Stimulated activated CD4-positive, alpha-beta T cell treated with anti-CD3 and anti-CD28 coated beads, TNF-alpha, amount 100 ng/mL, for 4 hours (primary cell): ENCODE results near the gene USB1.
"Not testable (repeated sequence)": the region's sequence is repeated elsewhere in the genome, so short reads cannot be mapped to it uniquely, and the experiment has no call there.

Experiments used
- DNase-seq, 3 experiments: peaks; one replicate each; pipeline ENCODE4 v3.0.0-alpha.2; 2020; ENCODE audit warnings: low read depth in 3 of 3

The USB1 gene

DNA sequence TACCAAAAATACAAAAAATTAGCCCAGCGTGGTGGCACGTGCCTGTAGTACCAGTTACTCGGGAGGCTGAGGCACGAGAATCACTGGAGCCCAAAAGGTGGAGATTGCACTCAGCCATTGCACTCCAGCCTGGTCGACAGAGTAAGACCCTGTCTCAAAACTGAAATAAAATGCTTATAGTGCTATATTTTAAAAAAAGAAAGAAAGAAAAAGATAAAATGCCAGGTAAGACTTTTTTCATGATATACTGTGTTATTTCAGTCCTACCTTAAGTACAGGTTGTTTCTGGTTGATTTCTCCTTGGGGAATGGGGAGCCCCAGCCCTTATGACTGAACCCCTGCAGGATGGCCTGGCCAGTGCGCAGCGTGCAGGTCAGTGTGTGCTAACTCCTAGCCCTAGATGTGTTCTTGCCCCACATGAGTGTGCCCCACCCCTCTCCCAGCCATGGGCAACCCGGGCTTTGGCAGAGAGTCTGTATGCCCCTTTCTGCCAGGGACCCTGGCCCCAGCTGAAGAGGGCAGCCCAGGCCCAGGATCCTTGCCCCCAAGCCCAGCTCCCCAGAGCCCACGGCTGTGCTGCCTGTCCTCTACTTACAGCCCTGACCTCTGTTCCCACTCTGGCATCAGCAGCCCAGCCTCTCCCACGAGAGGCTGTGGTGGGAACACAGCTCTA is 31.6 kb upstream of the USB1 start:
- no peak for DNase-seq

DNA sequence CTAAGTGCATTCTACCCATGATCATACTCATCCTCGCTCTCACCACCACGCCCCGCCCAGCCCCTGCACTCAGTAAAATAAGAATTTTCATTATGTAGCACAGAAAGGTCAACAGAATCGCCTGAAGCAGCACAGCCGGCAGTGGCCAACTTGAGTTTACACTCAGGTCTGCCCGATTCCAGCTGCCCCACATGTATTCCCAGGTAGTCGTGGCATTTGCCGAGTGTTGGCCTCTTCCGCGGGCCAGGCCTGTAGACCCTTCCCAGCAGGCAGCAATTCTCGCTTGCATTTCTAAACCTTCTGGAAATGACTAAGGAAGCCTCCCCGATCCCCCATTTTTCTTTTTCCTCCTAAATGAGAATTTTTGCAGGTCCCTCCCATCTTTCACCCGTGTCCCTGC is 30.9 kb upstream of the USB1 start:
- no peak for DNase-seq

DNA sequence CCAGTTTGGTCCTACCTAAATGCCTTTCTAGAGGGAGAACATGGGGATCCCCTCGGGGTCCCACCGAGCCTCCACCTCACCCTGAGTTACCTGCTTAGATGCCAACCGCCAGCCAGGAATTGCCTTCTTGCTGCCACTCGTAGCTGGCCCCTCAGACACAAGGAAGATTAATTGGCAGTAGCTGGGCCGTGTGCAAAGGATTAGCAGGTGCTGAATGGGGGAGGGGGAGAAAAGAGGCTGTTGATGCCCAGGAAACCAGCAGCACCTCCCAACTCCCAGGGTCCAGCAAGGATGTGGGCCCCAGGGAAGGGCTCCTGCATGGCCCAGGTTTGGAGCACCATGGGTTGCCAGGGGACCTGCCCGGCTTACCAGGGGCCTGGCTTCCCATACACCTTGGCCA is 30.2 kb upstream of the USB1 start, which contains the start of gene CNGB1:
TSS of gene CNGB1 (minus strand) at position 159 of the 400 bp plus-strand sequence. CDS start 3,842 bp downstream, outside the sequence.
- DNase-seq: no peak

DNA sequence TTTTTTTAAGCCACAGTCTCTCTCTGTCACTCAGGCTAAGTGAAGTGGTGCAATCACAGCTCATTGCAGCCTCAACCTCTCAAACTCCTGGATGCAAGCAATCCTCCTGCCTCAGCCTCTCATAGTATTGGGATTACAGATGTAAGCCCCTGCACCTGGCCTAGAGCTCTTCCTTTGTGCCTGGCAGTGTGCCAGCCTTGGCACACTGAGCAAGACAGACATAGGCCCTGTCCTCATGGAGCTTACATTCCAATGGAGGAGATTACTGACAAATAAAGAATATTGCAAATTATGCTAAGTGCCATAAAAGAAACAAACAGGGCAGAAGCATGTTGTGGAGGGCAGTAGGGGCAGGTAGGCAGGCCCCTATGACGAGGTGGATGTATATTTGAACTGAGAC is 29.4 kb upstream of the USB1 start:
- no peak for DNase-seq

DNA sequence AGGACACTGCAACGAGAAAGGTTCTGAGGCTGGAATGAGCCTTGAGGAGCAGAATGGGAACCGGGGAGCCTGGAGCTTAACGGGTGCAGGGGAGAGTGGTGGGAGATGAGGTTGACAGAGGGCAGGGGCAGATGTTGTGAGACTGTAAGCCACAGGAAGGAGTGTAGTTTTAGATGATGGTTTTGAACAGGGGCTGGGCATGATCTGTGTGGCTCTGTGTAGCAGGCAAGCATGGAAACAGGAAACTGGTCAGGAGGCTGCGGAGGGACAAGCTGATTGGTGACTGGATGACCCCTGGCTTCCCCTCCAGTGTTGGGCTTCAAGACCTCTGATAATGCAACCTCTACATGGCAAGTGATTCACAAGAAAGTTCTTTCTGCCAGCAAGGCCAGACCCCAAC is 28.9 kb upstream of the USB1 start:
- no peak for DNase-seq

DNA sequence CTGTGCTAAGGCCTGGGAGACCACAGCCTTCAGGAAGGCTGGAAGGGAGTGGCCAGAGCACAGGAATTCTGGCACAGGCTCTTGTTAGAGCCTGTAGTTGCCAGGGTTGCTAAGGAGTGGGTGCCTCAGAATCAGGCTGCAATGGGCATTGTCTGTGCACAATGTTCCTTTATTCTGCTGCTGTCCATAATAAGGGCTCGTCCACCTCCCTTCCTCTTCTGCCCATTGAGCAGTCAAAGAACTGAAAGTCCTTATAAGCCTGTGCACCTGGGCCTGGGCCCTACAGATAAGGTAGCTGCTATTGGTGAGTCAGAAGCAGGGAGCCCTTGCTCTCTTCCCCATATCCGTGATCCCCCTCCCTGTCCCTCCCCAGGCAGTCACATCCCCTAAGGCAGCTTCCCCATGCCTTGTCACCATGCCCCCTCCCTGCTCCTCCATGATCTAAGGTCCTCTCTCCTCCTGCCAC is 24.8 kb upstream of the USB1 start:
- no peak for DNase-seq

DNA sequence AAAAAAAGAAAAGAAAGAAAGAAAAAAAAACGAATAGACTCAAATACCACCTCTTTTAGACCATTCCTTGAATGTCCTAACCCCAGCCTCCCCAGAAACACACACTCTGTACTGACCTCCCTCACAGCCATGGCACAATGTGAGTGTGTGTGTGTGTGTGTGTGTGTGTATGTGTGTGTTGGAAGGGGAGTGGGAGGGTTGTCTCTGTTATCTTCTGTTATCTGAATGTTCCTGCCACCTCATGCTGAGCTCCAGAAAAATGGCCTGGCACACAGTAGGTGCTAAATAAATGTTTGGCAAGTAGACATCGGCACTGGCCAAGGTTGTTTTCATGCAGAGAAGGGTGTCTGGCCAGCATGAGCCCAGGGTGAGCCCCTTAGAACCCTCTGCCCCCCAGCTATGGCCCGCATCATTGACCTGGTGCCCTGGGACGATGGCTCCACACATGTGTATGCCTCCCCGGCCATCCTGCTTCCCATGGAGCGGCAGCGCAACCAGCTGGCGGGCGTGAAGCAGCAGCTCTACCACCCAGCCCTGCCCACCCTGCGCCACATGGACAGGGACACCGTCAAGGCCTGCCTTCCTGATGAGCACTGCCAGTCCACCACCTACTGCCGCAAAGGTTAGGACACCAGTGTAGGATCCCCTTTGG is 23.7 kb upstream of the USB1 start:
- DNase-seq: no peak

DNA sequence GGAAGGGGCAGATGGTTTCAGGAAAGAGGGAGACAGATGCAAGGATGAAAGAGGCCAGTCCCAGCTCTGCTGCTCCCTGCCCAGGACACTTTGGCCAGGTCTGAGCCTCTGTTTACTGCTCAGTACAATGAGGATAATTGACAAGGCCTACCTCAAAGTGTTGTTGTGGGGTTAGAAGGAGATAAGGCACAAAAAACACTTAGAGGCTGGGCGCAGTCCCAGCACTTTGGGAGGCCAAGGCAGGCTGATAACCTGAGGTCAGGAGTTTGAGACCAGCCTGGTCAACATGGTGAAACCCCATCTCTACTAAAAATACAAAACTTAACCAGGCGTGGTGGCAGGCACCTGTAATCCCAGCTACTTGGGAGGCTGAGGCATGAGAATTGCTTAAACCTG is 23.1 kb upstream of the USB1 start:
- DNase-seq: not testable (repeated sequence)

DNA sequence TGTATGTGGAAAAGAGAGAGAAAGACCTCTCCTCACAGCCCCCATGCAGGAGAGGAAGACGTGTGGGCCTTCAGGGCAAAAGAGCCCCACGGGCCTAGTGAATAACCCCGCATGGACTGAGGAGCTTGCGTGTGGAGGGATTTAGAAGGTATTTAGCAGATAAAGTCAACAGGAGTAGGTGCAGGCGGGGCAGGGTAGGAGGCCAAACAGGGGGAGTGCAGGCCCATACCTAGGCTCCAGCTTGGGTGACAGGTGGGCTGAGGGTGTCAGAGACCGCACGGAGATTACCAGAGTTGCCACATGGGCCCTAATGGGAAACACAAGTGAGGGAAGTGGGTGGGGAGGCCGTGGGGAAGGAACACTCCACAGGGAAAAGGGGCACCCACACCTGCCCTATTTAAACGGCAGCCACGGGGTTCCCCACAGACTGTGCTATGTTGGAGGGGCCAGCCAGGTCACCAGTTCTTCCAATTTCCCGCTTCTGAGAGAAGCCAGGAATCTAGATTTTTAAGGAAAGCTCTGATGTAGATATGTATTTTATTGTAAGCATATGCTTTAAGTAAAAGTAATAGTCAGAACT is 22.1 kb upstream of the USB1 start:
- DNase-seq: no peak

DNA sequence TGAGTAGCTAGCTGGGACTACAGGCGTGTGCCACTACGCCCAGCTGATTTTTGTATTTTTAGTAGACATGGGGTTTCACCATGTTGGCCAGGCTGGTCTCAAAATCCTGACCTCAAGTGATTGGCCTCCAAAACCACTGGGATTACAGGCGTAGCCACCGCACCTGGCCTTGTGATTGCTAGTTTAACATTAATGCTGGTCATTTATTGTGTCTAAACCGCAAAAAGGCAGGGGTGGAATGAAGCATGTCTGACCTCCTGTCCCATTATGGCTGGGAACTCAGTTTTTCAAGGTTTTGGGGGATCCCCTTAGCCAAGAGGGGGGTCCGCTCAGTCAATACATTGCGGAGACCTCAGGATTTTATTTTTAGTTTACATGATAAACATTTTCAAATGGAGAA is 19.6 kb upstream of the USB1 start:
- no peak for DNase-seq

DNA sequence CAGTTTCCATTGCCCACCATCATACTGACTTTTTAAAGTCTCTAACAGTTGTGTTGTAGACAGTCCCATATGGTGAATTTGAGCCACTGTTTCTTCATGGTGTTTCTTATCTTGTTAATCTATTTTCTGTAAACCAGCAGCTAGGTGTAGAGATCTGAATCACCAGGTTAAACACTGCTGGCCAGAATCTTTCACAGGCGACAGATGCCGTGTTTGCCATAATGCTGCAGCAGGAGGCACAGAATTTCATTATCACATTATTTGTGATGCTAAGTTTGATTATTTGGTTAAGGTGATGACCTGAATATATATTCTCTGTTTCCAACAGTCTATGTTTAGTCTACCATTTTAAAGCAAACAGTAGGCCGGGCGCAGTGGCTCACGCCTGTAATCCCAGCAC is 18.8 kb upstream of the USB1 start:
- DNase-seq: no peak

DNA sequence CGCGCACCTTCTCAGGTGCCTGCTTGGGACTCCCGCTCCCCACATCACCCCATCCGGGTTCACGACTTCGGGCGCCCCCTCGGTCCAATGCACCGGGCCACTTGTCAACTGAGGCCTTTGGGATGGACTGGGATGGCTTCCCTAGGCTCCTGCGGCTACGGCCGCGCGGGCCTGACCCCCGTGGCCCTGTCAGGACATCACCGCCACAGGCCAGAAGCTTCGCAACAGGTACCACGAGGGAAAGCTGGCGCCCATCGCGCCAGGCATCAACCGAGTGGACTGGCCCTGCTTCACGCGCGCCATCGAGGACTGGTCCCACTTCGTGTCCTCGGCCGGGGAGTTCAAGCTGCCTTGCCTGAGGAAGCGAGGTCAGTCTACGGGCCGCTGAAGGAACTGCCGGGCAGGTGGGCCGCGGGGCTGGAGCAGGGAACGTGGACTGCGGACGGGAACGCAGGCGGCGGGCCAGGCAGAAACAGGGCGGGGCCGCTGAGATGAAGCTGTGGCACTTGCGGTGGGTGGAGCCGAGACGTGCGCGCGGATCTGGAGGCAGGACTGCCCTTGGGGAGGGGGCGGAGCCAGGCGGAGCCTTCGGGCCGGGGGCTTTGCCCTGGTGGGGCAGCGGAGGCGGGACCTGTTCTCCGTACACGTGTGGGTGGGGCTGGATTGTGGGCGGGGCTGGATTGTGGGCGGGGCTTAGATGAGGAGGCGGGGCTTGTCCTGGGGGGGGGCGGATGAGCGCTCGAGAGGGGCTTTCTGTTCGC is 16.6 kb upstream of the USB1 start:
- peak; percentile 81 to 88 (median 88) for DNase-seq

DNA sequence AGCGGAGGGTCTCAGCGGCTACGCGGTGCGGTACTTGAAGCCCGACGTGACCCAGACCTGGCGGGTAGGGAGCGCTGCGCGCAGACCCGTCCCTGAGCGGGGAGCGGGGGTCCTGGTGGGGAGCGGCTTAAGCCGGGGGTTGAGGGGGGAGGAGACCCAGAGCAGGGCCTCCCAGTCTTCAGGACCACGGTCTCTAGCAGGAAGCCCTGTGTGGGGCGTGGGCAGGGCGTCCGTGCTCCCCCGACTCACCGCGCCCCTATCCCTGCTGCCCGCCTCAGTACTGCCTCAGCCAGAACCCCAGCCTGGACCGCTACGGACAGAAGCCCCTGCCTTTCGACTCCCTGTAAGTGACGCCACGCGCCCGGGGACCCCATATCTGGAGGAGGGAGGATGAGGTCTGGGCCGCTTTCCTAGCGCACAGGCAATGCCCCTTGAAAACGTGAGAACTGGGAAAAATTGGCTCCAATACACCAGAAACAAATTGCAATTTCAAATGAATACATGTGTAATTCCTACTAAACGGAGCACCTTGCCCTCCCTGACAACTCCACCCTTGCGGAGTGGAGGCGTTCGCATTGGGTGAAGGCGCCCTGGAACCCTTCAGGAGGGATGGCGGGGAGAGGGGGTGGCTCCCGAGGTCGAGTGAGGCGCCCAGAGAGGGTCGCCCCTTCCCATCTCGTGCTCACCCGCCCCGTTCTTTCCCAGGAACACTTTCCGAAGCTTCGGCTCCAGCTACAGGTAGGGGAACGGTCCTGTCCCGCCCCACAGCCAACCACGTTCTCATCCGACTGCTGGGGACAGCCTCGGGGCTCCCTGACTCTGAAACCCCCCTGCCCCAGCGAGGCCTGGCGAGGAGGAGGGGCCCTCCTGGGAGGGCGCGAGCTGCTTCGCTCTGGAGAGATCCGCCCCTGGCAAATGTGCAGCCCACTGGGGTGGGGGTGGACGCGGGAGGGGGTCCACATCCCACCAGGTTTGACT is 15.7 kb upstream of the USB1 start:
- DNase-seq: no peak

DNA sequence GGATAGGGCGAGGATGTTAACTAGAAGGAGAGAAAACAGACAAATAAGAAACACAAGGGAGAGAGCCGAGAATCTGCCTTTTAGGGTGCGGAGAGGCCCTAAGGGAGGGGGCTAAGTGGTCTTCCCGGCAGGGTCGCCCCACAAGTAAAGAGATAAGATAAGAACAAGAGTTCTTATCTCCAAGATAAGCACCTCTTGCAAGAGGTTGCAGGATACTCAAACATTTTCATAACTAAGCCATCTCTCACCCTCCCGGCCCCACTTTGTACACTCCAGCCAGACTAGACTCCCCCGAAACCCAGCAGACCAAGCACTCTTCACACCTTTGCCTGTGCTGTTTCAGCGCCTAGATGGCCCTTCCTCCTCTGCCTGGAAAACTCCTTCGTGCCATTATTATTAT is 15.0 kb upstream of the USB1 start:
- DNase-seq: no peak

DNA sequence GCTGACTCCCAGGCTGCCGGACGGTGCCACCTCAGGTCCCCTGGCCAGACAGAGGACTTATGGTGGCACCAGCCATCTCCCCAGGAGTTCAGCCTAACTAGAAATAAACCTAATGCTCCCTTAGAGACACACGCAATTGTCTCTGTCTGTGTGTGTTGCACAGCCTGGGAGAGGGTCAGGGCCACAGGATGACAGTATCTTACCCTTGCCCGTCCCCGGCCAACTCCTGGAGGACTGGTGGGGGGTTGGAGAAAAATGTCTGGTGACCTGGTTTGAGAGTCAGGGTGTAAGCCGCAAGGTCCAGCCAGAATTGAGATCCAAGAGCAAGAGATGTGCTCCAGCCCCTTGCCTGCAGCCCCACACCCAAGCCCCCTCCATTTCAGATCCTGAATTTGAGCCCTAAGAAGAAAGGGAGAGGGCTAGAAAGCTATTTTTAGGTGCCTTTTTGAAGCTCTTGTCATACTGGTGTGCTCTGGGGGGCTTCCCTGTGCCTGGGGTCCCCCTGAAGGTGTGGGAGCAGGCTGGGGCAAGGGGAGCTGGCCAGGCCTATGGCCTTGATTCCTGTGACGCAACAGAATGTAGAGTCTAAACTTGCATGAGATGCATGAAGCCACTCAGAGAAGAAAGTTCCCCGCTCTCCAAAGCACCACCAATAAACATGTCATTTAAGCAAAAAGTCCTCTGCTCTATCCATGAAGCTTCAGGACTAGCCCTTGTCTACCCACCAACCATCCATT is 13.6 kb upstream of the USB1 start:
- DNase-seq: no peak

DNA sequence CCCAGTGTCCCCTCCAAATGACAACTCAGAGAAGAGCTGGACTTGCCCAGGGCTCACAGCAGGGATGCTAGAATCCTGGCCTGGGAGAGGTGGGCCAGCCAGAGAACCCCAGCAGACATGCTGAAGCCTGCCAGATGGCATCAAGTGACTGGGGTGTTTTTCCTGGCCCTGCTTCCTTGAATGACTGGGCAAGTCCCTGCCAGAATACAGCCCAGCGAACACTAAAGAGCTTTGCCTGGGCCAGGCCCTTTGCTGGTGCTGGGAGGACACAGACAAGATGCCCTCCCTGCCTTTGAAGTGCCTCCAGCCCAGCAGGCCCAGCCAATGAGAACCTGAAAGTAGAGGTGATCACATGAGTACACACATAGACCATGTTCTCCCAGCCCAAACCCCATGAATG is 12.3 kb upstream of the USB1 start:
- DNase-seq: no peak

DNA sequence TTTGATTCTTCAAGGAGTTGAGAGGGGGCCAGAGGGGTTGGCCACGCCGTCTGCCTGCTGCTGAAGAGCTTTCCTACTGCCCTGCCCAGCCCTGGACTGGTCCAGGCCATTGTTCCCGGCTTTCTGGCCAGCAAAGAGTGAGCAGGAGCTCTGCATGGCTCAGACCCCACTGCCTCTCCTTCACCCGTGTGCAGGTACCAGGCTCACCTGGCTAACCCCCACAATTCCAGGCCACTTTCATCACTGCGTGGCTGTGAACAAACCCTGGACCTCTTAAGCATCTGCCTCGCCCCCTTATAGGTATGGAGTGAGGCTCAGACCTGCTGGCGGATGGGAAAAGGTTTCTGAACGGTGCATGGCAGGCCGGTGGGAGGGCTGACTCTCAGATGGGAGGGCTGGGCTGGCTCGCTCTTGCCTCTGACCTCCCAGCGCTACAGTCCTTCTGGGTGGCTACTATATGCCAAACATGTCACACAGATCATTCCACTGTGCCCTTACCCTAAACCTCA is 9.6 kb upstream of the USB1 start:
- no peak for DNase-seq

DNA sequence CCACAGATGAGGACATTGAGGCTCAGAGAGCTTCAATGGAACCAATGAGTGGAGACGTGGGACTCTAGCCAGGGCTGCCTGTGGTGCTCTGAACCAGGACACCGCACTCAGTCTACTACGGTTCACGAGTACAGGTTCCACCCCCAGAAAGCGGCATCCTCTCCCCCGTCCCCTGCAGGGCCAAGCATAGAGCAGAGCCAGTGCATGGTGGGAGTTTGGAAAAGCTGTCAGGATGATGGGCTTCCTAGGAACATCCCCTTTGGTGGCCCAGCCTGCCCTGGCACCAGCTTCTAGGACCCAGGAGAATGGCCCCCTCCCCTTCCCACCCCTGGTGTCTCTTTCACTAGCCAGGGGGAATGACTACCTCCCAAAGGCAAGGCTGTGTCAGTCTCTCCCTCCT is 9.1 kb upstream of the USB1 start:
- DNase-seq: no peak

DNA sequence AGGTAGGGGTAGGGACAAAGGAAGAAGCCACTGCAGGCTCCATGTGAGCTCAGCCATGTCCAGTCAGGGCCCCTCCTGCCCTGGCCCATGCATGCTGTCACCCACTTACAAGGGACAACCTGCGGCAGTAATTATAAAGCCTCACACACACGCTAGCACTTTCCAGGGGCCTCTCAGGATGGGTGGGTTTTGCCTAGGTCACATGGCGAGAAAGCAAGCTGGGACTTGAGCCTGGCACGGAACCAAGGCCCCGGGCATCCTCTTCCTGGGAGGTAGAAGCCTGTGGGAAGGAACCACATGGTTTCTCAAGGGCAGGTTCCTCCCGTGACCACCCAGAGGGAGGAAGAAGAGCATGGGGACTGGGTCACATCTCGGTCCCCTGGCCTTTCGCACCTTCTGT is 7.8 kb upstream of the USB1 start:
- DNase-seq: no peak

DNA sequence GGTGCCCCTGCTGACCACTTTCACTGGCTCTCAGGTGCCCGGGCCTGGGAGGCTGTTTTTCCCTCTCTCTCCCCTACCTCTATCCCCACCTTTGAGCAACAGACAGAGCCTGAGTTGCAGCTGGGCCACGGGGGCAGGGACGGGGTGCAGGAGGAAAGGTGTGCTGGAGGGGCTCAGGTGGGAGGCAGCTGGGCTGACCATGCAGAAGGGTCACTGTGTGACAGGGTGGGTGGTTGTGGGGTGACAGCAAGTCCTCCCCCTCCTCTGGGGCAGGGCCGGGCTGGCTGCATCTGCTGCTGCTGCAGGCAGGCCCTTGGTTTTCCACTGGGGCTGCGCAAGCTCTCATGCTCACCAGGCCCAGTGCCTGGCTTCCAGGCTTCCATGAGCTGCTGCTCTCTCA is 7.3 kb upstream of the USB1 start:
- DNase-seq: no peak
